Gastroesophageal sphincter (tissue), 3 donors: ENCODE results near the gene MALL.

Experiments
- CTCF ChIP-seq, 4 experiments: fragments of 200-600 bp in 2 of 4; fragments of 450-650 bp in 2 of 4; sonication (generic) in 1 of 4; IDR thresholded peaks; one replicate each; pipeline ENCODE4 v1.5.1; 2017 to 2019; ENCODE audit warnings: antibody characterized with exemption in 4 of 4, mild to moderate bottlenecking in 2 of 4, moderate library complexity in 2 of 4
- EP300 ChIP-seq: sonication (generic); formaldehyde crosslinking; IDR thresholded peaks from one replicate; pipeline ENCODE4 v1.6.1; 2017; ENCODE audit warnings: antibody characterized with exemption, mild to moderate bottlenecking
- POLR2A ChIP-seq, 2 donors: fragments of 450-650 bp; IDR thresholded peaks; one replicate each; pipeline ENCODE4 v1.6.1; 2017; ENCODE audit warnings: antibody characterized with exemption in 2 of 2, mild to moderate bottlenecking in 2 of 2, moderate library complexity in 1 of 2
- POLR2AphosphoS5 ChIP-seq: sonication (generic); formaldehyde crosslinking; IDR thresholded peaks from one replicate; pipeline ENCODE4 v1.6.1; 2017; ENCODE audit warnings: antibody characterized with exemption

DNA sequence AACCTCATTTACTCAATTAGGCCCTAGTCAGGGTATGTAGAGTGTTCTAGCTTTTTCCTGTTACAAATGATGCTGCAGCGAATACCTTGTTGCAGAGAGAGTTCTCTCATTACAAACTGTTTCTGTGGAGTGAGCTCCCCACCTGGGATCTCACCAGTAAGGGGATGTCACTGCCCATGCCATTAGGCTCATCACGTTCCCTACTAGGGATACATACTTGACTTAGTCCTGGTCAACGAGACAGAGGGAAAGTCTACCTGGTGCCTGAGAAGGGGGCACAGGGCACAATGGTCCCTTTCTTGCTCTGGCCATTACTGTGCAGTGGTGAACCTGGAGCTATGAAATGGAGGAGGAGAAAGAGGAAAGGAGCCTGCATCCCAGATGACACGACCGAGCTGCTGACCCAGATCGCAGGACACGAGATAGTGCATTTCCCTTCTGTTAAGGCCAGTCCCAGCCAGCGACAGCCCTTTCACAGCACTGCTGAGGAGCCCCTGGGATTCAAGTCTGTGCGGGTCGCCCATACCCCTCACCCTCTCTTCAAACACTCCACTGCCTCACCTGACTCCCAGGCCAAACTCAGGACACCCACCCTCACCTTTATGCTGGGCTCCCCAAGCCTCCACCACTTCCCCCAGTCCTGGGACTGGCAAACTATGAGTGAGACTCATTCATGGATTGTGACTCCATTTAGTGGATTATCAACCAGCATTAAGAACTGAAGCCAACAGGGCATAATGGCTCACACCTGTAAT lies 16.0 kb downstream of the MALL start:
- TF ChIP-seq CTCF (IDR thresholded peaks at IDR 0.05) (no peak), POLR2AphosphoS5 (no peak), EP300 (no peak), POLR2A (IDR thresholded peaks at IDR 0.05) (no peak)
